HepG2 (cell line): ENCODE results near the gene IP6K3. TPM values are rescaled to one million over a fixed set of nuclear protein-coding genes. Genes with fewer than 3 reads are reported as not detected.

ENCODE experiments used
- ATF1 ChIP-seq: IDR thresholded peaks from 2 replicates; pipeline ENCODE4 v1.6.1; 2016; ENCODE audit warnings: mild to moderate bottlenecking, control low read depth
- CAMTA2 ChIP-seq: sonication (generic); formaldehyde crosslinking; IDR thresholded peaks from 2 replicates; pipeline ENCODE4 v1.4.0; 2020; ENCODE audit warnings: mild to moderate bottlenecking, missing genetic modification reagents, borderline replicate concordance
- HNF4A ChIP-seq: sonication (generic); formaldehyde crosslinking; IDR thresholded peaks from 2 replicates; pipeline ENCODE4 v1.4.0; 2020; ENCODE audit warnings: missing genetic modification reagents
- HNRNPL ChIP-seq: fragments of 200-400 bp; formaldehyde crosslinking; IDR thresholded peaks from 2 replicates; pipeline ENCODE4 v1.6.1; 2017; ENCODE audit warnings: mild to moderate bottlenecking, low read depth, low read length
- IRX3 ChIP-seq: sonication (generic); formaldehyde crosslinking; IDR thresholded peaks from 2 replicates; pipeline ENCODE4 v1.8.1; 2023; ENCODE audit warnings: mild to moderate bottlenecking, low read depth, missing genetic modification reagents, borderline replicate concordance
- ISX ChIP-seq: sonication (generic); formaldehyde crosslinking; conservative IDR thresholded peaks from 2 replicates; pipeline ENCODE4 v1.5.0; 2020; ENCODE audit warnings: missing genetic modification reagents
- KDM1A ChIP-seq: IDR thresholded peaks from 2 replicates; pipeline ENCODE4 v1.6.1; 2016; ENCODE audit warnings: missing compliant biosample characterization
- MEIS2 ChIP-seq: sonication (generic); formaldehyde crosslinking; IDR thresholded peaks from 2 replicates; pipeline ENCODE4 v1.9.0; 2021; ENCODE audit warnings: mild to moderate bottlenecking, missing genetic modification reagents
- MIER3 ChIP-seq: IDR thresholded peaks from 2 replicates; pipeline ENCODE4 v1.6.1; 2016; ENCODE audit warnings: missing compliant biosample characterization, borderline replicate concordance
- NCOA1 ChIP-seq: sonication (generic); formaldehyde crosslinking; IDR thresholded peaks from 2 replicates; pipeline ENCODE4 v1.9.0; 2021; ENCODE audit warnings: missing genetic modification reagents
- NFYB ChIP-seq: sonication (generic); formaldehyde crosslinking; IDR thresholded peaks from 2 replicates; pipeline ENCODE4 v1.4.0; 2020; ENCODE audit warnings: missing genetic modification reagents
- NRL ChIP-seq: sonication (generic); formaldehyde crosslinking; IDR thresholded peaks from 2 replicates; pipeline ENCODE4 v1.5.0; 2020; ENCODE audit warnings: missing genetic modification reagents, mild to moderate bottlenecking, moderate library complexity, borderline replicate concordance
- RFXAP ChIP-seq: sonication (generic); formaldehyde crosslinking; IDR thresholded peaks from 2 replicates; pipeline ENCODE4 v1.4.0; 2020; ENCODE audit warnings: missing genetic modification reagents, borderline replicate concordance
- SAFB2 ChIP-seq: sonication (generic); formaldehyde crosslinking; IDR thresholded peaks from 2 replicates; pipeline ENCODE4 v1.5.1; 2020; ENCODE audit warnings: missing genetic modification reagents, low read depth, mild to moderate bottlenecking, borderline replicate concordance
- SIN3A ChIP-seq: IDR thresholded peaks from 2 replicates; pipeline ENCODE4 v1.6.1; 2011; ENCODE audit warnings: low read depth, mild to moderate bottlenecking, control low read depth, low read length, borderline replicate concordance
- SKI ChIP-seq: fragments of 450-650 bp; IDR thresholded peaks from one replicate; pipeline ENCODE4 v1.6.1; 2018; ENCODE audit warnings: mild to moderate bottlenecking; ENCODE audit not compliant: partially characterized antibody
- SRSF1 ChIP-seq: fragments of 200-400 bp; formaldehyde crosslinking; optimal IDR thresholded peaks from 2 replicates; pipeline ENCODE3; 2017; ENCODE audit warnings: mild to moderate bottlenecking, low read depth, low read length, moderate library complexity
- TEAD3 ChIP-seq: optimal IDR thresholded peaks from 2 replicates; pipeline ENCODE3; 2016; ENCODE audit warnings: borderline replicate concordance
- ZNF225 ChIP-seq: sonication (generic); formaldehyde crosslinking; IDR thresholded peaks from 2 replicates; pipeline ENCODE4 v1.4.0; 2020; ENCODE audit warnings: mild to moderate bottlenecking, missing genetic modification reagents
- ZNF619 ChIP-seq: sonication (generic); formaldehyde crosslinking; IDR thresholded peaks from 2 replicates; pipeline ENCODE4 v1.4.0; 2020; ENCODE audit warnings: mild to moderate bottlenecking, missing genetic modification reagents
- ZNF772 ChIP-seq: sonication (generic); formaldehyde crosslinking; IDR thresholded peaks from 2 replicates; pipeline ENCODE4 v1.5.0; 2020; ENCODE audit warnings: mild to moderate bottlenecking, missing genetic modification reagents
- ZNF841 ChIP-seq: sonication (generic); formaldehyde crosslinking; IDR thresholded peaks from 2 replicates; pipeline ENCODE4 v1.8.1; 2023; ENCODE audit warnings: missing genetic modification reagents, borderline replicate concordance
- polyA plus RNA-seq, 8 experiments: library from polyadenylated mRNA; depleted of rRNA in 3 of 8; stranded (reverse) in 7 of 8; unstranded in 1 of 8; fragments of >200 nt; fragmentation: Illumina TruSeq in 4 of 8; extraction: Trizol in 4 of 8; gene quantifications; 2 replicates each; pipeline versions ENCODE4 v1.2.1 to v1.2.3, GENCODE V29; 2011 to 2016; ENCODE audit warnings: low read depth in 4 of 8, missing spikeins in 1 of 8, mixed read lengths in 1 of 8; ENCODE audit not compliant: insufficient read depth in 1 of 8
- total RNA-seq, 5 experiments: library from RNA; depleted of rRNA; stranded (reverse); fragments of >200 nt; fragmentation: Illumina TruSeq; extraction: Trizol; gene quantifications; 2 replicates each; pipeline ENCODE4 v1.2.3, GENCODE V29; 2016; ENCODE audit warnings: low read depth in 1 of 5
- TF ChIP-seq, protein P1 (sequence below): sonication (generic); formaldehyde crosslinking; IDR thresholded peaks from 2 replicates; pipeline ENCODE4 v1.5.1; 2020; ENCODE audit warnings: missing genetic modification reagents, mild to moderate bottlenecking, borderline replicate concordance
- TF ChIP-seq, protein P2 (sequence below): IDR thresholded peaks from 2 replicates; pipeline ENCODE4 v1.6.1; 2016; ENCODE audit warnings: low read depth, borderline replicate concordance
- TF ChIP-seq, protein P3 (sequence below): sonication (generic); formaldehyde crosslinking; IDR thresholded peaks from 2 replicates; pipeline ENCODE4 v1.4.0; 2020; ENCODE audit warnings: missing genetic modification reagents
- TF ChIP-seq, protein P4 (sequence below): IDR thresholded peaks from 2 replicates; pipeline ENCODE4 v1.6.1; 2016; ENCODE audit warnings: missing biosample characterization, missing genetic modification reagents, low read depth

Gene IP6K3
- total and polyA plus RNA-seq, 2 of the 13 experiments (the other 11 are each of a cell fraction or from before 2014, with no cell fraction given), result 0.11 to 0.18 TPM

GRCh38 chr6:33711140-33712129, 35.3 kb downstream of the IP6K3 start, which contains the start of gene UQCC2 (continued):
- TF ChIP-seq, protein P1, sequence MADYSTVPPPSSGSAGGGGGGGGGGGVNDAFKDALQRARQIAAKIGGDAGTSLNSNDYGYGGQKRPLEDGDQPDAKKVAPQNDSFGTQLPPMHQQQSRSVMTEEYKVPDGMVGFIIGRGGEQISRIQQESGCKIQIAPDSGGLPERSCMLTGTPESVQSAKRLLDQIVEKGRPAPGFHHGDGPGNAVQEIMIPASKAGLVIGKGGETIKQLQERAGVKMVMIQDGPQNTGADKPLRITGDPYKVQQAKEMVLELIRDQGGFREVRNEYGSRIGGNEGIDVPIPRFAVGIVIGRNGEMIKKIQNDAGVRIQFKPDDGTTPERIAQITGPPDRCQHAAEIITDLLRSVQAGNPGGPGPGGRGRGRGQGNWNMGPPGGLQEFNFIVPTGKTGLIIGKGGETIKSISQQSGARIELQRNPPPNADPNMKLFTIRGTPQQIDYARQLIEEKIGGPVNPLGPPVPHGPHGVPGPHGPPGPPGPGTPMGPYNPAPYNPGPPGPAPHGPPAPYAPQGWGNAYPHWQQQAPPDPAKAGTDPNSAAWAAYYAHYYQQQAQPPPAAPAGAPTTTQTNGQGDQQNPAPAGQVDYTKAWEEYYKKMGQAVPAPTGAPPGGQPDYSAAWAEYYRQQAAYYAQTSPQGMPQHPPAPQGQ (CRISPR knock-in tag), result 0 out of 2 replicates have a peak, but pooled peaks have one; percentile 57
- TF ChIP-seq, protein P2, sequence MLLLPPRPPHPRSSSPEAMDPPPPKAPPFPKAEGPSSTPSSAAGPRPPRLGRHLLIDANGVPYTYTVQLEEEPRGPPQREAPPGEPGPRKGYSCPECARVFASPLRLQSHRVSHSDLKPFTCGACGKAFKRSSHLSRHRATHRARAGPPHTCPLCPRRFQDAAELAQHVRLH (CRISPR knock-in tag), result peak; percentile 92; the same call in 1 of the 2 replicates
- TF ChIP-seq CAMTA2 (0 out of 2 replicates have a peak, but pooled peaks have one; percentile 88), RFXAP (peak; percentile 49; the same call in 1 of the 2 replicates), ISX (CRISPR knock-in tag) (no peak), ATF1 (CRISPR knock-in tag) (no peak), ZNF225 (peak; percentile 86; the same call in 1 of the 2 replicates), HNF4A (CRISPR knock-in tag) (no peak), ZNF841 (no peak), MIER3 (CRISPR knock-in tag) (no peak; the same call in 1 of the 2 replicates), SIN3A (peak; percentile 81; the same call in 1 of the 2 replicates), NRL (peak; percentile 97), TEAD3 (CRISPR knock-in tag) (no peak), ZNF619 (CRISPR knock-in tag) (peak; percentile 97; the same call in 1 of the 2 replicates), MEIS2 (CRISPR knock-in tag) (peak; percentile 28; the same call in 1 of the 2 replicates), NCOA1 (CRISPR knock-in tag) (peak; percentile 91; the same call in 1 of the 2 replicates), NFYB (peak; percentile 11; the same call in 1 of the 2 replicates), SKI (peak; percentile 33), IRX3 (peak; percentile 98; the same call in 1 of the 2 replicates), SRSF1 (peak; percentile 95), KDM1A (CRISPR knock-in tag) (no peak), SAFB2 (CRISPR knock-in tag) (peak; percentile 51; the same call in 1 of the 2 replicates), HNRNPL (no peak), ZNF772 (CRISPR knock-in tag) (peak; percentile 35; the same call in 1 of the 2 replicates)
- TF ChIP-seq, protein P3, sequence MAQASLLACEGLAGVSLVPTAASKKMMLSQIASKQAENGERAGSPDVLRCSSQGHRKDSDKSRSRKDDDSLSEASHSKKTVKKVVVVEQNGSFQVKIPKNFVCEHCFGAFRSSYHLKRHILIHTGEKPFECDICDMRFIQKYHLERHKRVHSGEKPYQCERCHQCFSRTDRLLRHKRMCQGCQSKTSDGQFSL (CRISPR knock-in tag), result no peak
- TF ChIP-seq, protein P4, sequence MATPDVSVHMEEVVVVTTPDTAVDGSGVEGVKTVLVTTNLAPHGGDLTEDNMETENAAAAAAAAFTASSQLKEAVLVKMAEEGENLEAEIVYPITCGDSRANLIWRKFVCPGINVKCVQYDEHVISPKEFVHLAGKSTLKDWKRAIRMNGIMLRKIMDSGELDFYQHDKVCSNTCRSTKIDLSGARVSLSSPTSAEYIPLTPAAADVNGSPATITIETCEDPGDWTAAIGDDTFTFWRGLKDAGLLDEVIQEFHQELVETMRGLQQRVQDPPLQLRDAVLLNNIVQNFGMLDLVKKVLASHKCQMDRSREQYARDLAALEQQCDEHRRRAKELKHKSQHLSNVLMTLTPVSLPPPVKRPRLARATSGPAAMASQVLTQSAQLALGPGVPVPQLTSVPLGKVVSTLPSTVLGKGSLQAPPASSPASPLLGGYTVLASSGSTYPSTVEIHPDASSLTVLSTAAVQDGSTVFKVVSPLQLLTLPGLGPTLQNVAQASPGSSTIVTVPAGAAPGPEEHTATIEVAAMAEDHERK (CRISPR knock-in tag), result no peak
